Ishikawa (cell line): ENCODE results near the gene ABLIM2.

Experiments used
- CEBPB ChIP-seq: IDR thresholded peaks from 2 replicates; pipeline ENCODE4 v1.6.1; 2012
- CREB1 ChIP-seq: IDR thresholded peaks from 2 replicates; pipeline ENCODE4 v1.6.1; 2012; ENCODE audit warnings: low read depth
- EGR1 ChIP-seq: IDR thresholded peaks from 2 replicates; pipeline ENCODE4 v1.6.1; 2012
- EP300 ChIP-seq: IDR thresholded peaks from 2 replicates; pipeline ENCODE4 v1.6.1; 2012; ENCODE audit warnings: borderline replicate concordance
- FOXM1 ChIP-seq: IDR thresholded peaks from 2 replicates; pipeline ENCODE4 v1.6.1; 2012; ENCODE audit warnings: low read depth, borderline replicate concordance
- MAX ChIP-seq: IDR thresholded peaks from 2 replicates; pipeline ENCODE4 v1.6.1; 2012
- NFIC ChIP-seq: IDR thresholded peaks from 2 replicates; pipeline ENCODE4 v1.6.1; 2012
- RAD21 ChIP-seq: IDR thresholded peaks from 2 replicates; pipeline ENCODE4 v1.6.1; 2012; ENCODE audit warnings: low read depth
- TAF1 ChIP-seq: IDR thresholded peaks from 2 replicates; pipeline ENCODE4 v1.6.1; 2012; ENCODE audit warnings: low read depth, mild to moderate bottlenecking
- TCF12 ChIP-seq: IDR thresholded peaks from 2 replicates; pipeline ENCODE4 v1.6.1; 2012; ENCODE audit warnings: low read depth
- TEAD4 ChIP-seq: IDR thresholded peaks from 2 replicates; pipeline ENCODE4 v1.6.1; 2012
- USF1 ChIP-seq: IDR thresholded peaks from 2 replicates; pipeline ENCODE4 v1.6.1; 2012
- YY1 ChIP-seq: IDR thresholded peaks from 2 replicates; pipeline ENCODE4 v1.6.1; 2012; ENCODE audit warnings: low read depth
- ZBTB7A ChIP-seq: IDR thresholded peaks from 2 replicates; pipeline ENCODE4 v1.6.1; 2012; ENCODE audit warnings: low read depth
- TF ChIP-seq, protein P1 (sequence below): IDR thresholded peaks from 2 replicates; pipeline ENCODE4 v1.6.1; 2012; ENCODE audit warnings: low read depth, mild to moderate bottlenecking

The ABLIM2 gene

GRCh38 chr4:8176547-8177399 lies 18.2 kb upstream of the ABLIM2 start:
- TF ChIP-seq FOXM1 (no peak), RAD21 (peak; percentile 90), USF1 (no peak)

DNA sequence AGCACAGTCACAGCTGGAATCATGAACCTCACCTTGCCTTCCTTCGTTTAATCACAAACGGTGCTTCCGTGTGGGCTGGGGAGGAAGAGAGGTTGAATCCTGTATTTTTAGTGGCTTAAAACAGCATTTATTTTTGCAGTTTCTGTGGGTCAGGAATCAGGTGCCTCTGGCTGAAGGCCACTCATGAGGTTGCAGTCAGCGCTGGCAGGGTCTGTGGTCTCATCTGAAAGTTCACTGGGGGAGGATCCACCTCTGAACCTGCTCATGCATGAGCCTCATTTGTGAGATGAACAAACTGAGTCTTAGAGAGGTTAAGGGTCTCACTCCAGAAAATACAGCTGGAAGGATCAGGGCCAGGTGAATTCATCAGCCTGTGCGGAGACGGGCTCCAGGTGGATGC lies 17.1 kb upstream of the ABLIM2 start:
- TF ChIP-seq TCF12, result no peak
- TF ChIP-seq CREB1, result no peak
- TF ChIP-seq TEAD4, result no peak
- no peak for TF ChIP-seq EP300
- no peak for TF ChIP-seq RAD21
- no peak for TF ChIP-seq NFIC
- TF ChIP-seq, protein P1, sequence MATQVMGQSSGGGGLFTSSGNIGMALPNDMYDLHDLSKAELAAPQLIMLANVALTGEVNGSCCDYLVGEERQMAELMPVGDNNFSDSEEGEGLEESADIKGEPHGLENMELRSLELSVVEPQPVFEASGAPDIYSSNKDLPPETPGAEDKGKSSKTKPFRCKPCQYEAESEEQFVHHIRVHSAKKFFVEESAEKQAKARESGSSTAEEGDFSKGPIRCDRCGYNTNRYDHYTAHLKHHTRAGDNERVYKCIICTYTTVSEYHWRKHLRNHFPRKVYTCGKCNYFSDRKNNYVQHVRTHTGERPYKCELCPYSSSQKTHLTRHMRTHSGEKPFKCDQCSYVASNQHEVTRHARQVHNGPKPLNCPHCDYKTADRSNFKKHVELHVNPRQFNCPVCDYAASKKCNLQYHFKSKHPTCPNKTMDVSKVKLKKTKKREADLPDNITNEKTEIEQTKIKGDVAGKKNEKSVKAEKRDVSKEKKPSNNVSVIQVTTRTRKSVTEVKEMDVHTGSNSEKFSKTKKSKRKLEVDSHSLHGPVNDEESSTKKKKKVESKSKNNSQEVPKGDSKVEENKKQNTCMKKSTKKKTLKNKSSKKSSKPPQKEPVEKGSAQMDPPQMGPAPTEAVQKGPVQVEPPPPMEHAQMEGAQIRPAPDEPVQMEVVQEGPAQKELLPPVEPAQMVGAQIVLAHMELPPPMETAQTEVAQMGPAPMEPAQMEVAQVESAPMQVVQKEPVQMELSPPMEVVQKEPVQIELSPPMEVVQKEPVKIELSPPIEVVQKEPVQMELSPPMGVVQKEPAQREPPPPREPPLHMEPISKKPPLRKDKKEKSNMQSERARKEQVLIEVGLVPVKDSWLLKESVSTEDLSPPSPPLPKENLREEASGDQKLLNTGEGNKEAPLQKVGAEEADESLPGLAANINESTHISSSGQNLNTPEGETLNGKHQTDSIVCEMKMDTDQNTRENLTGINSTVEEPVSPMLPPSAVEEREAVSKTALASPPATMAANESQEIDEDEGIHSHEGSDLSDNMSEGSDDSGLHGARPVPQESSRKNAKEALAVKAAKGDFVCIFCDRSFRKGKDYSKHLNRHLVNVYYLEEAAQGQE, result no peak
- no peak for TF ChIP-seq YY1
- TF ChIP-seq FOXM1, result no peak
- TF ChIP-seq TAF1, result no peak
- TF ChIP-seq ZBTB7A, result no peak
- TF ChIP-seq MAX, result no peak
- no peak for TF ChIP-seq EGR1
- no peak for TF ChIP-seq USF1
- no peak for TF ChIP-seq CEBPB

DNA sequence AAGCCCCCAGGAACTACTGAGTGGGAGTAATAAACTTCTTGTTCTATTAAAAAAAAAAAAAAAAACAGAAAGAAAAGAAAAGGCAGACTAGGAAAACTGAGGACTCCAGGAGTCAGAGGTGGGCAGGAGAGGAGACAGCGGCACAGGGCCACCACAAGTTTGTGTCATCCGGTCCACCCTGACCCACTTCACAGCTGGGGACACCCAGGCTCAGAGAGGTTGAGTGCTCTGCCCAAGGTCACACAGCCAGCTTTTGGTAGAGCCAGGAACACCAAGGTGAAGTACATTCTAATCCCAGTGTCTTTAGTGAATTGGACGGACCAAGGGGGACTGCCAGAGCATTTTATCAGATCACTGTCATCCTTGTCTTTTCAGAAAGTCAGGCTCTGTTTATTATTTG lies 16.4 kb upstream of the ABLIM2 start:
- TF ChIP-seq TCF12 (no peak), MAX (no peak), TEAD4 (no peak), FOXM1 (no peak), EGR1 (no peak), TAF1 (no peak), USF1 (no peak), CREB1 (no peak), EP300 (no peak), RAD21 (no peak), YY1 (no peak), NFIC (no peak), ZBTB7A (no peak)
- TF ChIP-seq, protein P1, result no peak

DNA sequence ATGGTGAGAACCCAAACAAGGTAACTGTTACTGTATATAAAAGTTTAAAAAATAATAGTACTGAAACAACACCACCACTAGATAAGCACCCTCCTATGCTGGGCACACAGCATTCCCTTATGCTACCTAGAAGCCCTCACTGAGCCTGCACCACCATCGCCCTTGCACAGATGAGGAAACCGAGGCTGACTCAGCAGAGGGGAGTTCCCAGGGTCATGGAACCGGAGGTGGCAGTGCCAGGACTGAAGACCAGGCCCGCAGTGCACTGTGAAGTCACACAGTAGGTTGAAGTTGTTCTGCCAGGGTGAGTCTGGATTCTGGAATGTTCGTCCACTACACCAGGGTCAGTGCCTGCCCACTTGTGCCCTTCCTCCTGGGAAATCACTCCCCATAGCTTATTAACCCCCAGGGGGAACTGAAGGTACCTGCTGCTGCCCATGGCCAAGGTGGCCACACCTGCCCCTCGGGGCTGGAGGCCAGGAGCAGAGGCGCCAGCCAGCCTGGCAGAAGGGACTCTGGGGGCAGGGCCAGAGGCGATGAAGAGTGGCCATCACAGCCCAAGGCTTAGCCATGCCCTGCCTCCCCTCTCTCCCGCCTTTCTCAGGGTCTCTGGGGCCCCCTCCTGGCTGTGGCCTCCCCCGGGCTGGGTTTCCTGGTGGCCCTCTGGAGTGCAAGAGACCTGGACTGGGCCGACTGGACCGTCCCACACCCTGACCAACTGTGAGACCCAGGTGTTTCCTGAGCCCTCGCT lies 15.1 kb upstream of the ABLIM2 start:
- TF ChIP-seq, protein P1, result no peak
- no peak for TF ChIP-seq ZBTB7A
- TF ChIP-seq TAF1, result no peak
- no peak for TF ChIP-seq NFIC
- TF ChIP-seq TCF12, result no peak
- TF ChIP-seq EGR1, result no peak
- no peak for TF ChIP-seq MAX
